Effector memory CD4-positive, alpha-beta T cell (primary cell): ENCODE measurements around the gene ABR.
"Not testable (repeated sequence)": the region's sequence is repeated elsewhere in the genome, so short reads cannot be mapped to it uniquely, and the experiment has no call there.

Experiments used
- DNase-seq, 3 donors: peaks; one replicate each; pipeline ENCODE4 v3.0.0-alpha.2; 2020
- H3K27ac ChIP-seq: 2 replicates; pipeline ENCODE4 v1.7.0; 2013; ENCODE audit warnings: mild to moderate bottlenecking, low read length, moderate library complexity; ENCODE audit not compliant: insufficient read depth, poor library complexity, severe bottlenecking
- H3K27me3 ChIP-seq: replicated peaks from 2 replicates; pipeline ENCODE4 v1.7.0; 2013; ENCODE audit warnings: mild to moderate bottlenecking, low read length; ENCODE audit not compliant: insufficient read depth, control insufficient read depth, poor library complexity, severe bottlenecking
- H3K36me3 ChIP-seq: 2 replicates; pipeline ENCODE4 v1.7.0; 2013; ENCODE audit warnings: mild to moderate bottlenecking, low read length, moderate library complexity; ENCODE audit not compliant: control insufficient read depth, insufficient read depth
- H3K4me1 ChIP-seq: 2 replicates; pipeline ENCODE4 v1.7.0; 2013; ENCODE audit warnings: low read length, mild to moderate bottlenecking; ENCODE audit not compliant: control insufficient read depth, insufficient read depth, poor library complexity, severe bottlenecking
- H3K4me3 ChIP-seq: 2 replicates; pipeline ENCODE4 v1.7.0; 2013; ENCODE audit warnings: low read length, low read depth, mild to moderate bottlenecking; ENCODE audit not compliant: insufficient read depth, poor library complexity, severe bottlenecking
- H3K9me3 ChIP-seq: 2 replicates; pipeline ENCODE4 v1.7.0; 2013; ENCODE audit warnings: mild to moderate bottlenecking, low read length, moderate library complexity; ENCODE audit not compliant: control insufficient read depth

The ABR gene

GRCh38 chr17:1073963-1074625 lies 105.7 kb downstream of the ABR start:
- not testable (repeated sequence) for H3K9me3 ChIP-seq, H3K4me1 ChIP-seq, H3K4me3 ChIP-seq, H3K27ac ChIP-seq, DNase-seq, H3K27me3 ChIP-seq
- peaks cover 29% of the 10 kb centered on the region for H3K36me3 ChIP-seq

- H3K9me3 ChIP-seq, result no peaks in the 10 kb centered on the region
- no peak overlapping the region for H3K4me3 ChIP-seq
- no peaks in the 10 kb centered on the region for H3K27me3 ChIP-seq
- H3K27ac ChIP-seq, result no peak overlapping the region
- H3K4me1 ChIP-seq, result no peaks in the 10 kb centered on the region
- no peak for DNase-seq
- H3K36me3 ChIP-seq, result peaks cover 34% of the 10 kb centered on the region
Measured at GRCh38 chr17:1073241-1073962, 106.4 kb downstream of the ABR start.

- Histone ChIP-seq H3K4me3 (no peak overlapping the region), H3K36me3 (peaks cover 34% of the 10 kb centered on the region), H3K9me3 (no peaks in the 10 kb centered on the region), H3K27ac (no peak overlapping the region), H3K27me3 (no peaks in the 10 kb centered on the region), H3K4me1 (no peaks in the 10 kb centered on the region)
- no peak for DNase-seq
Measured at GRCh38 chr17:1072551-1072961, 107.2 kb downstream of the ABR start.

- Histone ChIP-seq H3K36me3 (peaks cover 47% of the 10 kb centered on the region), H3K9me3 (no peaks in the 10 kb centered on the region), H3K4me3 (no peak overlapping the region), H3K4me1 (no peaks in the 10 kb centered on the region), H3K27ac (no peak overlapping the region), H3K27me3 (no peaks in the 10 kb centered on the region)
- DNase-seq, result no peak
Measured at GRCh38 chr17:1071103-1071825, 108.5 kb downstream of the ABR start.

GRCh38 chr17:1070411-1070810 lies 109.4 kb downstream of the ABR start:
- Histone ChIP-seq H3K36me3 (peaks cover 56% of the 10 kb centered on the region), H3K27me3 (no peaks in the 10 kb centered on the region), H3K27ac (no peak overlapping the region), H3K4me3 (no peak overlapping the region), H3K9me3 (no peaks in the 10 kb centered on the region), H3K4me1 (no peaks in the 10 kb centered on the region)
- DNase-seq, result no peak

GRCh38 chr17:1069847-1070246 lies 109.9 kb downstream of the ABR start:
- no peaks in the 10 kb centered on the region for H3K9me3 ChIP-seq
- H3K4me3 ChIP-seq, result no peak overlapping the region
- H3K4me1 ChIP-seq, result no peaks in the 10 kb centered on the region
- no peak for DNase-seq
- peaks cover 57% of the 10 kb centered on the region for H3K36me3 ChIP-seq
- H3K27ac ChIP-seq, result no peak overlapping the region
- H3K27me3 ChIP-seq, result no peaks in the 10 kb centered on the region

- H3K4me1 ChIP-seq, result no peaks in the 10 kb centered on the region
- peaks cover 55% of the 10 kb centered on the region for H3K36me3 ChIP-seq
- DNase-seq, result no peak
- H3K27ac ChIP-seq, result no peak overlapping the region
- no peaks in the 10 kb centered on the region for H3K9me3 ChIP-seq
- no peaks in the 10 kb centered on the region for H3K27me3 ChIP-seq
- H3K4me3 ChIP-seq, result no peak overlapping the region
Measured at GRCh38 chr17:1068356-1068755, 111.4 kb downstream of the ABR start.

GRCh38 chr17:1067282-1067956 lies 112.4 kb downstream of the ABR start:
- Histone ChIP-seq H3K27ac (no peak overlapping the region), H3K4me3 (no peak overlapping the region), H3K4me1 (no peaks in the 10 kb centered on the region), H3K9me3 (no peaks in the 10 kb centered on the region), H3K36me3 (peaks cover 58% of the 10 kb centered on the region), H3K27me3 (no peaks in the 10 kb centered on the region)
- no peak for DNase-seq

GRCh38 chr17:1065416-1065815 lies 114.4 kb downstream of the ABR start:
- H3K4me3 ChIP-seq, DNase-seq, H3K4me1 ChIP-seq, H3K9me3 ChIP-seq, H3K27ac ChIP-seq, H3K27me3 ChIP-seq: not testable (repeated sequence)
- H3K36me3 ChIP-seq, result peaks cover 55% of the 10 kb centered on the region
